ENCODE data around the gene BMP4. TPM values are rescaled to one million over a fixed set of nuclear protein-coding genes. Genes with fewer than 3 reads are reported as not detected.

Gene BMP4
- total and polyA plus RNA-seq, 2 of the 13 experiments (the other 11 are each of a cell fraction or from before 2014, with no cell fraction given) = 56.4 to 169 TPM

GRCh38 chr14:53953002-53953827, 3.4 kb downstream of the BMP4 start (continued):
- TF ChIP-seq, protein P1, sequence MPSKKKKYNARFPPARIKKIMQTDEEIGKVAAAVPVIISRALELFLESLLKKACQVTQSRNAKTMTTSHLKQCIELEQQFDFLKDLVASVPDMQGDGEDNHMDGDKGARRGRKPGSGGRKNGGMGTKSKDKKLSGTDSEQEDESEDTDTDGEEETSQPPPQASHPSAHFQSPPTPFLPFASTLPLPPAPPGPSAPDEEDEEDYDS (CRISPR knock-in tag; IDR thresholded peaks at IDR 0.05) = peak; percentile 77
- no peak for TF ChIP-seq ZNF33A (CRISPR knock-in tag; IDR thresholded peaks at IDR 0.05; ENCODE audit: borderline replicate concordance)
- TF ChIP-seq PITX1 (CRISPR knock-in tag; IDR thresholded peaks at IDR 0.05) = no peak
- 0 out of 2 replicates have a peak, but pooled peaks have one; percentile 11 for TF ChIP-seq ZNF891 (CRISPR knock-in tag; IDR thresholded peaks at IDR 0.05)
- TF ChIP-seq ZNF788 (CRISPR knock-in tag; IDR thresholded peaks at IDR 0.05; ENCODE audit: borderline replicate concordance) = no peak
- TF ChIP-seq ZNF432 (CRISPR knock-in tag; IDR thresholded peaks at IDR 0.05; ENCODE audit: borderline replicate concordance) = no peak
- TF ChIP-seq TMF1 (CRISPR knock-in tag; IDR thresholded peaks at IDR 0.05; ENCODE audit: low read depth) = peak; percentile 57; the same call in 1 of the 2 replicates
- TF ChIP-seq ZNF296 (CRISPR knock-in tag; conservative IDR thresholded peaks at IDR 0.05) = no peak
- peak; percentile 38; the same call in 1 of the 2 replicates for TF ChIP-seq IKZF5 (CRISPR knock-in tag; IDR thresholded peaks at IDR 0.05)
- peak; percentile 57 for TF ChIP-seq RAD21 (CRISPR knock-in tag; IDR thresholded peaks at IDR 0.05)
- TF ChIP-seq FOSL2 (CRISPR knock-in tag; IDR thresholded peaks at IDR 0.05) = no peak
- TF ChIP-seq ZNF256 (CRISPR knock-in tag; conservative IDR thresholded peaks at IDR 0.05) = no peak
- peak; percentile 35; the same call in 1 of the 2 replicates for TF ChIP-seq ZNF772 (CRISPR knock-in tag; IDR thresholded peaks at IDR 0.05)
- TF ChIP-seq FLYWCH1 (CRISPR knock-in tag; IDR thresholded peaks at IDR 0.05) = no peak
- peak; percentile 37; the same call in 1 of the 2 replicates for TF ChIP-seq NR2F2 (IDR thresholded peaks at IDR 0.05; ENCODE audit: borderline replicate concordance, low read depth)
- TF ChIP-seq DR1 (CRISPR knock-in tag; IDR thresholded peaks at IDR 0.05) = no peak
- TF ChIP-seq, protein P2, sequence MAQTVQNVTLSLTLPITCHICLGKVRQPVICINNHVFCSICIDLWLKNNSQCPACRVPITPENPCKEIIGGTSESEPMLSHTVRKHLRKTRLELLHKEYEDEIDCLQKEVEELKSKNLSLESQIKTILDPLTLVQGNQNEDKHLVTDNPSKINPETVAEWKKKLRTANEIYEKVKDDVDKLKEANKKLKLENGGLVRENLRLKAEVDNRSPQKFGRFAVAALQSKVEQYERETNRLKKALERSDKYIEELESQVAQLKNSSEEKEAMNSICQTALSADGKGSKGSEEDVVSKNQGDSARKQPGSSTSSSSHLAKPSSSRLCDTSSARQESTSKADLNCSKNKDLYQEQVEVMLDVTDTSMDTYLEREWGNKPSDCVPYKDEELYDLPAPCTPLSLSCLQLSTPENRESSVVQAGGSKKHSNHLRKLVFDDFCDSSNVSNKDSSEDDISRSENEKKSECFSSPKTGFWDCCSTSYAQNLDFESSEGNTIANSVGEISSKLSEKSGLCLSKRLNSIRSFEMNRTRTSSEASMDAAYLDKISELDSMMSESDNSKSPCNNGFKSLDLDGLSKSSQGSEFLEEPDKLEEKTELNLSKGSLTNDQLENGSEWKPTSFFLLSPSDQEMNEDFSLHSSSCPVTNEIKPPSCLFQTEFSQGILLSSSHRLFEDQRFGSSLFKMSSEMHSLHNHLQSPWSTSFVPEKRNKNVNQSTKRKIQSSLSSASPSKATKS (CRISPR knock-in tag; IDR thresholded peaks at IDR 0.05) = no peak
- TF ChIP-seq ZBTB21 (CRISPR knock-in tag; IDR thresholded peaks at IDR 0.05) = no peak
- TF ChIP-seq ZBTB1 (CRISPR knock-in tag; IDR thresholded peaks at IDR 0.05; ENCODE audit: borderline replicate concordance) = no peak
- TF ChIP-seq RAD51 (IDR thresholded peaks at IDR 0.05; ENCODE audit: borderline replicate concordance) = 0 out of 2 replicates have a peak, but pooled peaks have one; percentile 20
- TF ChIP-seq ZNF644 (CRISPR knock-in tag; IDR thresholded peaks at IDR 0.05; ENCODE audit: low read depth) = no peak
- TF ChIP-seq, protein P3, sequence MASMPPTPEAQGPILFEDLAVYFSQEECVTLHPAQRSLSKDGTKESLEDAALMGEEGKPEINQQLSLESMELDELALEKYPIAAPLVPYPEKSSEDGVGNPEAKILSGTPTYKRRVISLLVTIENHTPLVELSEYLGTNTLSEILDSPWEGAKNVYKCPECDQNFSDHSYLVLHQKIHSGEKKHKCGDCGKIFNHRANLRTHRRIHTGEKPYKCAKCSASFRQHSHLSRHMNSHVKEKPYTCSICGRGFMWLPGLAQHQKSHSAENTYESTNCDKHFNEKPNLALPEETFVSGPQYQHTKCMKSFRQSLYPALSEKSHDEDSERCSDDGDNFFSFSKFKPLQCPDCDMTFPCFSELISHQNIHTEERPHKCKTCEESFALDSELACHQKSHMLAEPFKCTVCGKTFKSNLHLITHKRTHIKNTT (CRISPR knock-in tag; IDR thresholded peaks at IDR 0.05) = no peak
- TF ChIP-seq KDM2A (CRISPR knock-in tag; IDR thresholded peaks at IDR 0.05; ENCODE audit: borderline replicate concordance, low read depth) = 0 out of 2 replicates have a peak, but pooled peaks have one; percentile 24
- no peak for TF ChIP-seq PAWR (CRISPR knock-in tag; IDR thresholded peaks at IDR 0.05; ENCODE audit: borderline replicate concordance)
- TF ChIP-seq KMT2A (CRISPR knock-in tag; IDR thresholded peaks at IDR 0.05) = peak; percentile 52; the same call in 1 of the 2 replicates
- no peak for TF ChIP-seq ZIK1 (CRISPR knock-in tag; IDR thresholded peaks at IDR 0.05; ENCODE audit: borderline replicate concordance, low read depth)

All from HepG2 (cell line).